Mucosa of stomach (tissue), 1 donor: Measurements from ENCODE around the gene PRKG1.

Experiments used
- H3K27me3 ChIP-seq: one replicate; pipeline ENCODE4 v1.7.0; 2013; ENCODE audit warnings: mild to moderate bottlenecking, low read length; ENCODE audit not compliant: control insufficient read depth, insufficient read depth
- H3K36me3 ChIP-seq: one replicate; pipeline ENCODE4 v1.7.0; 2013; ENCODE audit warnings: low read length; ENCODE audit not compliant: control insufficient read depth, insufficient read depth
- H3K4me1 ChIP-seq: one replicate; pipeline ENCODE4 v1.7.0; 2013; ENCODE audit warnings: mild to moderate bottlenecking, low read length; ENCODE audit not compliant: control insufficient read depth, insufficient read depth
- H3K4me3 ChIP-seq: one replicate; pipeline ENCODE4 v1.7.0; 2013; ENCODE audit warnings: low read length
- H3K9ac ChIP-seq: one replicate; pipeline ENCODE4 v1.7.0; 2013; ENCODE audit warnings: mild to moderate bottlenecking, low read length, moderate library complexity
- H3K9me3 ChIP-seq: one replicate; pipeline ENCODE4 v1.7.0; 2013; ENCODE audit warnings: mild to moderate bottlenecking, low read length, moderate library complexity; ENCODE audit not compliant: control insufficient read depth
- donor health status: Pancreatic carcinoma.

Gene PRKG1

GRCh38 chr10:51766423-51767102, 692.3 kb downstream of the PRKG1 start:
- H3K4me1 ChIP-seq = no peaks in the 10 kb centered on the region
- no peaks in the 10 kb centered on the region for H3K36me3 ChIP-seq
- H3K9ac ChIP-seq = no peak overlapping the region
- peaks cover 4% of the 10 kb centered on the region for H3K27me3 ChIP-seq
- no peak overlapping the region for H3K4me3 ChIP-seq
- H3K9me3 ChIP-seq = no peaks in the 10 kb centered on the region

DNA sequence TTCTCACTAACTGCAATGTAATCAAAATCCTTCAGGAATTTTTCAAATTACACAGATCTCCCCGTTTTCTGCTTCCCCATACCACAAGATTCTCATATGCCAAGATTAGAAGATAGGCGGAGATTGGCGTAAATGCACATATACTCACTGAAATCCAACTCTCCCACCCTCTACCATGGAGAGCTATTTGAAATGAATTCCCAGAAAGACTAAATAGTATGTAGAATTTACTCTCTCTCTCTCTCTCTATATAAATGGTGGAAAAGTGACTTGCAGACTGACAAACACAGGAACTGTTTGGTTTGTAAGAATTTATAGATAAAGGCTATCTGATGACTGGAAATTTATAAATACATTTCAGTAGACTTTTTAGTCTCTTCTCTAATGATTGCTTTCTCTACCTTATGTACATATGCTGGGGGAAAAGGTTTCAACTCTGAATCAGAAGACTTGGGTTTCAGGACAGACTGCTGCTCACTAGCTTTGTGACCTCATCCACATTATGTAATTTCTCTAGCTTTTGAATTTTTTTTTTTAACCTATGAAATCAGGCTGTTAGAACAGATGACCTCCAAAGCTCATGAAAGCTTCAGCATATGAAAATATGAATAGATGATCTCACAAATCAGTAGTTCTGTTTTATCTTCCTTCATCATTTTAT, 692.9 kb downstream of the PRKG1 start:
- Histone ChIP-seq H3K4me3 (no peak overlapping the region), H3K9ac (no peak overlapping the region), H3K9me3 (no peaks in the 10 kb centered on the region), H3K27me3 (peaks cover 4% of the 10 kb centered on the region), H3K36me3 (no peaks in the 10 kb centered on the region), H3K4me1 (no peaks in the 10 kb centered on the region)

DNA sequence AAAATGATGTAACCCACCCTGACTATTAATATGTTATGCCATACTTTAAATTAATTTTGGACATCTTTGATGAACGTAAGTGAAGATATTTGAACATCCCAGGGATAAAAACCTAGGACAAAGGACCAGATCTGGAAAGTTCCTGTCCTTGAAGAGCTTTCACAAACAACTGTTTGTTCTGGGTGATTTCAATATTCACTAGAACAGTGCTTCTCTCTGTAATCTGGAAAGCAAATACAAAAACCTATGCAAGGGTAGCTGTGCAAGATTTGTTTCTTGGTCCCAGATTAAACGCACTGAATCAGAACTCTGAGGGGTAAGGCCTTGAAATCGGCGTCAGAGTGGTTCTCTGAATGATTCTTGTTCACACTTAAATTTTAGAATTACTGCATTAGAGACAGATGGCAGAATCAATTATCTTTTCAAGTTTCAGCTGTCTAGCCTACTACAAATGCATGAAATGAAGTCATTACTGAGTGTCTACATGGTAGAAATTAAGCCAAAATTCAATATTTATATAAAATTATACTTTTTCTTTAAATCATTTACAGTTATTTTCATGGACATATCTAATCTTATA, 694.7 kb downstream of the PRKG1 start:
- Histone ChIP-seq H3K9me3 (no peaks in the 10 kb centered on the region), H3K36me3 (no peaks in the 10 kb centered on the region), H3K27me3 (peaks cover 3% of the 10 kb centered on the region), H3K9ac (no peak overlapping the region), H3K4me1 (no peaks in the 10 kb centered on the region), H3K4me3 (no peak overlapping the region)

- Histone ChIP-seq H3K4me1 (no peaks in the 10 kb centered on the region), H3K4me3 (no peak overlapping the region), H3K9me3 (no peaks in the 10 kb centered on the region), H3K27me3 (no peaks in the 10 kb centered on the region), H3K36me3 (no peaks in the 10 kb centered on the region), H3K9ac (no peak overlapping the region)
These were observed 696.4 kb downstream of the PRKG1 start for GRCh38 chr10:51770709-51771108.

DNA sequence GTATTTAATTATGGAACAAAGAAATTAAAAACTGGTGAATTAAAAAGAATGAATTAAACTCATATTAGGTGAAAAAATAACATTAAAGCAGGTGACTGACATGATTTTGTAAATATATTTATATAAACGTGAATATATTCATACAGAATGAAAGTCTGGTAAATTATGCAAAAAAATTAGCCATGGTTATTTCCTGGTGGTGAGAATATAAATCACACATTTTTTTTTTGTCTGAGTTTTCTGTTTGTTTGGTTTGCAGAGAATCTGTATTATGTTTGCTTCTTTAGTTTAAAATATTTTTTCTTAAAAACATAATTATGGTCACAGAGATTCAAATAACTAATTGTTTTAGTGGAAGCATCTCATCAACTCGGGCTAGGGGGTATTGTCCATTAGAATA, 698.1 kb downstream of the PRKG1 start:
- Histone ChIP-seq H3K4me3 (no peak overlapping the region), H3K9me3 (no peaks in the 10 kb centered on the region), H3K27me3 (no peaks in the 10 kb centered on the region), H3K4me1 (no peaks in the 10 kb centered on the region), H3K9ac (no peak overlapping the region), H3K36me3 (no peaks in the 10 kb centered on the region)

- Histone ChIP-seq H3K9ac (no peak overlapping the region), H3K4me1 (no peaks in the 10 kb centered on the region), H3K4me3 (no peak overlapping the region), H3K27me3 (no peaks in the 10 kb centered on the region), H3K36me3 (no peaks in the 10 kb centered on the region), H3K9me3 (no peaks in the 10 kb centered on the region)
These were observed 699.4 kb downstream of the PRKG1 start for GRCh38 chr10:51773681-51774080.

DNA sequence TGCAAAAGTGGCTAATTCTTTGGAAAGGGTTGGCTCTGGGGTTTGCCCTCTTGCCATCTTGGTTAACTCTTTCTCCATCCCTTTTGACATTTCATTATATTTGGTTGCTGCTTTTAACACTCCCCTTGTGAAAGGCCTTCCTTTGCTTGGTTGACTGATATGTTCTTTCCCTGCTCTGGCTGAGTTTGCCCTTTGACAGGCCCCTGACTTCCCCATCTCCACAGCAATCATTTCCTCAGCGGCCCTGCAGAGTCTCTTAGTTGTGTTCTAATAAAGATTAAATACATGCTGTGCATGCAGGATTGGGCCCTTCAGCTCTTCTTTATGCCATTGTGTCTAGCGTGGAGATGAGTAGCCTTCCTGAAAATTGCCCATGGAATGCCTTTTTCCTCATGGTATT, 709.7 kb downstream of the PRKG1 start:
- no peaks in the 10 kb centered on the region for H3K4me1 ChIP-seq
- H3K9me3 ChIP-seq = no peaks in the 10 kb centered on the region
- H3K36me3 ChIP-seq = no peaks in the 10 kb centered on the region
- no peak overlapping the region for H3K4me3 ChIP-seq
- no peak overlapping the region for H3K9ac ChIP-seq
- H3K27me3 ChIP-seq = no peaks in the 10 kb centered on the region

DNA sequence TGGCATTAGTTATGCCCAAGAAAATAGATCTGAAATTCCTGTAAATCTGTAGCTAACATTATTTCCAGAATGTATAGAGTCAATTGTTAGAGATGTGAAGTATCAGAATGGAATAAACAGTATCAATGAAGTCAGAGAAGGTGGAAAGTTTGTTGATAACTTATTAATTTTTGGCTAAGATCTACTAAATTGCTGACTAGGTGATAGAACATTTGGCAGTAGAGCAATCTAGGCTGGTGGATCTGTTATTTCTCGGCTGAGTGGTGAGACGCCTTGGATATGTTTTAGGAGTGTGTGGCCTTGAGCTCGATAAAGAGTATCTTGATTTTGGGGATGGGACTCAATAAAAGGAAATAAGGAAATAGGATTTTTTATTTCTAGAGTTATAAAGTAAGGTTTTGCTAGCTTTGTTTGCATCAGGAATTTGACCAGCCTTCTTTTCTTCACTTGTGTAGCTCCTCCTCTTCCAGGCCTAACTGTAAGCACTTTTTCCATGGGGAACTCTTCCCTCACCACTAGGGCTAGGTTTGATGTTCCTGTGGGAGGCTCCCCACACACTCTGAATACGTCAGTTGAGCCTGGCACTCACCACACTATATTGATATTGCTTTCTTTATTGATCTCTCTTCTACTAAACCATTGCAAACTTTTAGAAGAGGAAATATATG, 711.9 kb downstream of the PRKG1 start:
- H3K27me3 ChIP-seq = no peaks in the 10 kb centered on the region
- no peaks in the 10 kb centered on the region for H3K4me1 ChIP-seq
- H3K9me3 ChIP-seq = no peaks in the 10 kb centered on the region
- no peak overlapping the region for H3K4me3 ChIP-seq
- H3K9ac ChIP-seq = no peak overlapping the region
- H3K36me3 ChIP-seq = no peaks in the 10 kb centered on the region

GRCh38 chr10:51786684-51787035, 712.4 kb downstream of the PRKG1 start:
- H3K9me3 ChIP-seq = no peaks in the 10 kb centered on the region
- no peaks in the 10 kb centered on the region for H3K4me1 ChIP-seq
- H3K9ac ChIP-seq = no peak overlapping the region
- no peaks in the 10 kb centered on the region for H3K36me3 ChIP-seq
- H3K27me3 ChIP-seq = no peaks in the 10 kb centered on the region
- no peak overlapping the region for H3K4me3 ChIP-seq

DNA sequence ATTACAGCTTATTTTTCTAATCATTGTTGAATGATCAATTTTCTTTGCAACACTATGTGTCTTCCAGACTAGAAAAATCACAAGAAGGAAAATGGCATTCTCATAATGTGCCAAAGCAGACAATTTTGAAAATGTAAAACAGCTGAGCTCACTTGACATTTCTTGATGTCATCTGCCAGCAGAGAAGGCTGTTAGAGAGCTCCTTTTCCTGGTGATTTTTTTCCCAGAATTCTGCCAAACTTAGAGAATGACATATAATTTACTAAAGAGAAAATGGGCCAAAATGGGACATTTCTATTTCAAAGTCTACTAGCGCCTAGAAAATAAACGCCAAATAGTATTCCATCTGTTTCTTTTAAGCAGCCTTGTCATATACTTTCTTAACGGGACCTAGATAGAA, 714.0 kb downstream of the PRKG1 start:
- no peaks in the 10 kb centered on the region for H3K9me3 ChIP-seq
- H3K9ac ChIP-seq = no peak overlapping the region
- H3K27me3 ChIP-seq = no peaks in the 10 kb centered on the region
- H3K4me1 ChIP-seq = no peaks in the 10 kb centered on the region
- H3K36me3 ChIP-seq = no peaks in the 10 kb centered on the region
- H3K4me3 ChIP-seq = no peak overlapping the region

DNA sequence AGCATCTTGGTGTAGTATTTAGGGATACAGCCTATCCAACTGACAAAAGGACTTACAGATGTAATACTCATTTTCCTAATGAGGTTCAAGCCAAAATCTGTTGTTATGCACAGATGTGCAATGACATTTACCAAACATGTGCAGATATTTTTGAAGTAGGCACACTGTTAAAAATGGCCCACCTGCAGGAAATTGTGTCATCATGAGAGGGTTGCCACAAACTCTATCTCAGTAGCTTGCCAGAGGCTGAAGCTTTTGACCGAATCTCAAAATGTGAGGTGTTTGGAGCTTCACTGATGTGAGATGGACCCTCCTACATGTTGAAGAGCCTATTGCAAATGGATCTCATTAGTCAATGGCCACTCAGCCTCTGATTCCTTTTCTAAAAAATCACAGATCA, 714.8 kb downstream of the PRKG1 start:
- Histone ChIP-seq H3K27me3 (no peaks in the 10 kb centered on the region), H3K4me3 (no peak overlapping the region), H3K4me1 (no peaks in the 10 kb centered on the region), H3K9ac (no peak overlapping the region), H3K9me3 (no peaks in the 10 kb centered on the region), H3K36me3 (no peaks in the 10 kb centered on the region)

DNA sequence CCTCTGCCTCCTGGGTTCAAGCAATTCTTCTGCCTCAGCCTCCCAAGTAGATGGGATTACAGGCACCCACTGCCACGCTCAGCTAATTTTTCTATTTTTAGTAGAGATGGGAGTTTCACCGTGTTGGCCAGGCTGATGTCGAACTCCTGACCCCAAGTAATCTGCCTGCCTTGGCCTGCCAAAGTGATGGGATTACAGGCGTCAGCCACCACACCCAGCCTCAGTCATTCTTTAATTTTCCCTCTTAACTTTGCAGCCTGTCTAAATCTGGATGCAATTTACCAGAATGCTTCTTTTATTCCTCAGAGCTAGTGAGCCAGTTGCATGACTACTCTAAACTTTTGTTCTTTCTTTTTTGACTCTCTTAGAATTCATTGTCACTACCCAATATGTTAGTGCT, 715.6 kb downstream of the PRKG1 start:
- Histone ChIP-seq H3K9me3 (no peaks in the 10 kb centered on the region), H3K36me3 (no peaks in the 10 kb centered on the region), H3K9ac (no peak overlapping the region), H3K4me1 (no peaks in the 10 kb centered on the region), H3K4me3 (no peak overlapping the region), H3K27me3 (no peaks in the 10 kb centered on the region)
